IMR-90 (cell line): ENCODE measurements around the gene IP6K3. TPM values are rescaled to one million over a fixed set of nuclear protein-coding genes. Genes with fewer than 3 reads are reported as not detected.

Experiments used
- ATAC-seq: fragments of 200-7000 bp; cut with Tn5 transposase; 2 replicates; pipeline ENCODE4 v1.9.1; 2020; ENCODE audit warnings: low read depth, mild to moderate bottlenecking, moderate library complexity
- BruUV-seq: library from RNA; stranded (reverse); fragments of 400-500 nt; replicated peaks from 2 replicates; lab custom pipeline; 2021; lab: Mats Ljungman, UMichigan
- CTCF ChIA-PET: fragments of 300-600 bp; formaldehyde crosslinking; extraction: SDS; loops from one replicate; lab custom pipeline; 2021; ENCODE audit warnings: antibody characterized with exemption; lab: Yijun Ruan, JAX
- POLR2A ChIA-PET: fragments of 300-600 bp; sonication (Branson Sonifier 250); formaldehyde crosslinking; loops from one replicate; lab custom pipeline; 2022; ENCODE audit warnings: antibody characterized with exemption; ENCODE audit not compliant: unreplicated experiment; lab: Charles Lee
- DNase-seq: peaks from one replicate; pipeline ENCODE4 v3.0.0; 2013
- H2AFZ ChIP-seq: replicated peaks from 2 replicates; pipeline ENCODE3; 2013; ENCODE audit warnings: low read length, mild to moderate bottlenecking; ENCODE audit not compliant: poor library complexity
- H2AK5ac ChIP-seq: 2 replicates; pipeline ENCODE4 v1.6.1; 2013; ENCODE audit warnings: low read depth, low read length, inconsistent platforms
- H2AK9ac ChIP-seq: replicated peaks from 2 replicates; pipeline ENCODE3; 2013; ENCODE audit warnings: mild to moderate bottlenecking, low read depth, low read length, moderate library complexity; ENCODE audit not compliant: poor library complexity
- H2BK120ac ChIP-seq: 2 replicates; pipeline ENCODE4 v1.6.1; 2013; ENCODE audit warnings: low read depth, low read length, inconsistent platforms
- H2BK15ac ChIP-seq: 3 replicates; pipeline ENCODE4 v1.6.1; 2013; ENCODE audit warnings: low read depth, low read length, inconsistent platforms
- H2BK20ac ChIP-seq: 2 replicates; pipeline ENCODE4 v1.6.1; 2013; ENCODE audit warnings: low read depth, mild to moderate bottlenecking, inconsistent platforms, low read length, moderate library complexity
- H2BK5ac ChIP-seq: 2 replicates; pipeline ENCODE4 v1.6.1; 2013; ENCODE audit warnings: mild to moderate bottlenecking, low read depth, low read length, inconsistent platforms; ENCODE audit not compliant: poor library complexity, severe bottlenecking
- H3K14ac ChIP-seq: replicated peaks from 2 replicates; pipeline ENCODE4 v1.6.1; 2013; ENCODE audit warnings: low read depth, low read length, inconsistent platforms
- H3K18ac ChIP-seq: 2 replicates; pipeline ENCODE4 v1.6.1; 2013; ENCODE audit warnings: low read depth, low read length, control low read depth
- H3K23ac ChIP-seq: 2 replicates; pipeline ENCODE4 v1.6.1; 2013; ENCODE audit warnings: low read depth, low read length, inconsistent platforms
- H3K27ac ChIP-seq: 2 replicates; pipeline ENCODE4 v1.5.1; 2013; ENCODE audit warnings: mild to moderate bottlenecking, control low read depth, low read length; ENCODE audit not compliant: insufficient read depth
- H3K27me3 ChIP-seq: 2 replicates; pipeline ENCODE4 v1.6.1; 2013; ENCODE audit warnings: low read length; ENCODE audit not compliant: control insufficient read depth, insufficient read depth
- H3K36me3 ChIP-seq: 2 replicates; pipeline ENCODE4 v1.6.1; 2013; ENCODE audit warnings: low read length, mixed read lengths; ENCODE audit not compliant: control insufficient read depth, insufficient read depth
- H3K4ac ChIP-seq: 2 replicates; pipeline ENCODE4 v1.6.1; 2013; ENCODE audit warnings: low read depth, low read length, inconsistent platforms
- H3K4me1 ChIP-seq: 2 replicates; pipeline ENCODE4 v1.6.1; 2013; ENCODE audit warnings: low read length, mixed read lengths; ENCODE audit not compliant: control insufficient read depth, insufficient read depth
- H3K4me2 ChIP-seq: 2 replicates; pipeline ENCODE4 v1.6.1; 2013; ENCODE audit warnings: low read depth, mild to moderate bottlenecking, control low read depth, low read length, moderate library complexity
- H3K4me3 ChIP-seq: 2 replicates; pipeline ENCODE4 v1.5.1; 2013; ENCODE audit warnings: low read depth, mild to moderate bottlenecking, control low read depth, low read length, moderate library complexity; ENCODE audit not compliant: insufficient read depth
- H3K56ac ChIP-seq: 2 replicates; pipeline ENCODE4 v1.6.1; 2013; ENCODE audit warnings: low read length, inconsistent platforms; ENCODE audit not compliant: insufficient read depth; ENCODE audit errors: extremely low read depth
- H3K79me1 ChIP-seq, 2 experiments: 2 replicates each; pipeline ENCODE4 v1.6.1; 2013; ENCODE audit warnings: low read length in 2 of 2, inconsistent platforms in 1 of 2, low read depth in 1 of 2
- H3K9ac ChIP-seq: 2 replicates; pipeline ENCODE4 v1.6.1; 2013; ENCODE audit warnings: low read depth, low read length, control low read depth
- H3K9me1 ChIP-seq: 2 replicates; pipeline ENCODE4 v1.6.1; 2013; ENCODE audit warnings: low read length, inconsistent platforms; ENCODE audit not compliant: insufficient read depth
- H3K9me3 ChIP-seq: 2 replicates; pipeline ENCODE4 v1.6.1; 2013; ENCODE audit warnings: low read length; ENCODE audit not compliant: control insufficient read depth, insufficient read depth
- H4K20me1 ChIP-seq: 2 replicates; pipeline ENCODE4 v1.6.1; 2013; ENCODE audit warnings: low read length, inconsistent platforms; ENCODE audit not compliant: insufficient read depth
- H4K5ac ChIP-seq: 2 replicates; pipeline ENCODE4 v1.6.1; 2013; ENCODE audit warnings: mild to moderate bottlenecking, low read depth, low read length, control low read depth
- H4K8ac ChIP-seq, 2 experiments: 2 replicates each; pipeline ENCODE4 v1.6.1; 2013; ENCODE audit warnings: low read depth in 2 of 2, low read length in 2 of 2, control low read depth in 1 of 2, inconsistent platforms in 1 of 2
- H4K91ac ChIP-seq: 2 replicates; pipeline ENCODE4 v1.6.1; 2013; ENCODE audit warnings: low read depth, low read length, inconsistent platforms; ENCODE audit not compliant: insufficient read depth
- BHLHE40 ChIP-seq: fragments of 150-350 bp; IDR thresholded peaks from 2 replicates; pipeline ENCODE4 v1.6.1; 2016; ENCODE audit warnings: mild to moderate bottlenecking, low read depth, low read length
- CEBPB ChIP-seq: IDR thresholded peaks from 2 replicates; pipeline ENCODE4 v1.6.1; 2012; ENCODE audit warnings: low read depth, low read length, improper control_type of control experiment
- CHD1 ChIP-seq: IDR thresholded peaks from 2 replicates; pipeline ENCODE4 v1.6.1; 2012; ENCODE audit warnings: low read depth, low read length, improper control_type of control experiment
- ELK1 ChIP-seq: fragments of 150-350 bp; IDR thresholded peaks from 2 replicates; pipeline ENCODE4 v1.6.1; 2016; ENCODE audit warnings: low read depth, mild to moderate bottlenecking, low read length, moderate library complexity, borderline replicate concordance
- MAFK ChIP-seq: IDR thresholded peaks from 2 replicates; pipeline ENCODE4 v1.6.1; 2012; ENCODE audit warnings: low read depth, low read length, improper control_type of control experiment
- MAZ ChIP-seq: IDR thresholded peaks from 2 replicates; pipeline ENCODE4 v1.6.1; 2012; ENCODE audit warnings: low read depth, mild to moderate bottlenecking, low read length, improper control_type of control experiment, moderate library complexity, borderline replicate concordance
- POLR2A ChIP-seq: IDR thresholded peaks from 2 replicates; pipeline ENCODE4 v1.6.1; 2012; ENCODE audit warnings: mild to moderate bottlenecking, low read depth, low read length
- RCOR1 ChIP-seq: IDR thresholded peaks from 2 replicates; pipeline ENCODE4 v1.6.1; 2012; ENCODE audit warnings: mild to moderate bottlenecking, low read length, improper control_type of control experiment; ENCODE audit not compliant: insufficient replicate concordance
- WGBS, 2 experiments: methylation state at CpG; one replicate each; pipeline versions ENCODE4 v1.1.5 to v1.1.7; 2013; ENCODE audit warnings: missing lambda C conversion rate in 2 of 2; ENCODE audit not compliant: insufficient read length in 1 of 2; ENCODE audit errors: extremely low coverage in 2 of 2; 5-methylcytosine and 5-hydroxymethylcytosine counted together
- dilution Hi-C: fragments of 300-500 bp; cut with HindIII; formaldehyde crosslinking; loops from one replicate; pipeline ENCODE4 v1.14.3; 2018; ENCODE audit warnings: low sequenced_read_pairs; ENCODE audit not compliant: unreplicated experiment
- in situ Hi-C: fragments of 300-500 bp; cut with MboI; formaldehyde crosslinking; loops from 3 replicates; pipeline ENCODE4 v1.14.3; 2019; ENCODE audit warnings: low sequenced_read_pairs, inconsistent platforms, mixed read lengths
- intact Hi-C: fragments of 100-400 bp; cut with micrococcal nuclease; formaldehyde crosslinking; loops from 2 replicates; pipeline ENCODE4 v1.10.0; 2022
- polyA plus RNA-seq, 3 experiments: library from polyadenylated mRNA; depleted of rRNA; stranded (reverse); fragments of >200 nt; gene quantifications; 2 replicates each; pipeline ENCODE4 v1.2.3, GENCODE V29; 2012; ENCODE audit warnings: low replicate concordance in 1 of 3
- total RNA-seq: library from RNA; depleted of rRNA; stranded (reverse); fragments of >200 nt; gene quantifications from 2 replicates; pipeline ENCODE4 v1.2.3, GENCODE V29; 2012

Gene IP6K3
- total and polyA plus RNA-seq, 2 of the 4 experiments (the other 2 are of a cell fraction) = 0.18 to 0.51 TPM

GRCh38 chr6:33764036-33764435 lies 17.3 kb upstream of the IP6K3 start:
- Histone ChIP-seq H3K4me3 (no peak overlapping the region), H3K14ac (no peak overlapping the region), H2AK5ac (no peak overlapping the region), H2BK20ac (no peak overlapping the region), H3K79me1 (0 out of 4 replicates have a peak, but pooled peaks cover 0 to 4% of the 10 kb centered on the region in 2 experiments), H3K23ac (no peak overlapping the region), H3K9ac (no peak overlapping the region), H3K4me1 (peaks cover 24% of the 10 kb centered on the region), H3K4me2 (no peak overlapping the region), H3K9me1 (peaks cover 13% of the 10 kb centered on the region), H2BK15ac (no peak overlapping the region), H2AFZ (no peak overlapping the region), H3K36me3 (no peaks in the 10 kb centered on the region), H3K27me3 (no peaks in the 10 kb centered on the region), H2BK120ac (no peak overlapping the region), H4K91ac (no peak overlapping the region), H3K9me3 (no peaks in the 10 kb centered on the region), H3K56ac (no peak overlapping the region), H2AK9ac (no peak overlapping the region), H4K8ac (no peak overlapping the region), H3K18ac (no peak overlapping the region; the same call in 1 of the 2 replicates), H3K4ac (no peak overlapping the region), H4K5ac (no peak overlapping the region), H4K20me1 (peaks cover 3% of the 10 kb centered on the region; the same call in 1 of the 2 replicates), H2BK5ac (no peak overlapping the region), H3K27ac (no peak overlapping the region)
- intact Hi-C loops (loop anchor here (5.0 kb wide), 1 partner anchor 177 kb away; no protein-coding TSS in a partner anchor), dilution Hi-C loops (no loop called here), in situ Hi-C loops (loop anchor here (10.0 kb wide), 2 partner anchors 179 to 391 kb away; partner anchors contain the start of gene BAK1)
- TF ChIP-seq ELK1 (no peak), MAFK (no peak), MAZ (no peak), CHD1 (no peak), BHLHE40 (no peak), CEBPB (no peak), POLR2A (no peak), RCOR1 (no peak)
- ChIA-PET CTCF (no interaction called here), POLR2A (no interaction called here)
- WGBS, 2 experiments = no CpG with 5 or more reads among the region's 2 CpGs
- BruUV-seq = no TSS peak
- ATAC-seq = no peak
- DNase-seq = no peak
